Peyer's patch (tissue), 4 donors: Measurements from ENCODE around the gene NFIB. TPM values are rescaled to one million over a fixed set of nuclear protein-coding genes. Genes with fewer than 3 reads are reported as not detected.
A peak's percentile ranks its signal among the peaks of the same experiment; 100 is the strongest.

Experiments used
- DNase-seq, 3 donors: peaks; one replicate each; pipeline ENCODE4 v3.0.0-alpha.2; 2017 to 2019
- H3K27ac ChIP-seq, 4 donors: fragments of 200-600 bp; sonication (generic); one replicate each; pipeline ENCODE4 v1.5.1; 2016 to 2019
- H3K27me3 ChIP-seq, 2 donors: fragments of 200-600 bp; sonication (generic); one replicate each; pipeline ENCODE4 v1.5.1; 2019
- H3K36me3 ChIP-seq, 3 donors: fragments of 200-600 bp; sonication (generic); one replicate each; pipeline ENCODE4 v1.5.1; 2016 to 2019
- H3K4me1 ChIP-seq, 4 donors: fragments of 200-600 bp; sonication (generic); one replicate each; pipeline ENCODE4 v1.5.1; 2016 to 2019
- H3K4me3 ChIP-seq, 4 donors: fragments of 200-600 bp; sonication (generic); 1 replicate in 3 of 4; 2 replicates in 1 of 4; pipeline ENCODE4 v1.5.1; 2016 to 2019; ENCODE audit warnings: mild to moderate bottlenecking in 1 of 4
- H3K9me3 ChIP-seq, 4 donors: fragments of 200-600 bp; sonication (generic); one replicate each; pipeline ENCODE4 v1.5.1; 2016 to 2019; ENCODE audit warnings: mild to moderate bottlenecking in 1 of 4
- CTCF ChIP-seq, 6 experiments: fragments of 450-650 bp in 4 of 6; fragments of 200-600 bp in 2 of 6; sonication (generic) in 1 of 6; IDR thresholded peaks; one replicate each; pipeline ENCODE4 v1.5.1; 2017 to 2019; ENCODE audit warnings: antibody characterized with exemption in 6 of 6, mild to moderate bottlenecking in 3 of 6, moderate library complexity in 1 of 6
- POLR2A ChIP-seq, 2 donors: fragments of 450-650 bp; IDR thresholded peaks; one replicate each; pipeline ENCODE4 v1.5.1; 2017; ENCODE audit warnings: antibody characterized with exemption in 2 of 2, mild to moderate bottlenecking in 2 of 2, moderate library complexity in 2 of 2
- total RNA-seq, 4 donors: library from RNA; depleted of rRNA; stranded (reverse); fragments of >200 nt; gene quantifications; one replicate each; pipeline ENCODE4 v1.1.0, GENCODE V29; 2016

Gene NFIB
- total RNA-seq, 4 donors from 2014 or later, result 89.7 to 229 (median 159) TPM

DNA sequence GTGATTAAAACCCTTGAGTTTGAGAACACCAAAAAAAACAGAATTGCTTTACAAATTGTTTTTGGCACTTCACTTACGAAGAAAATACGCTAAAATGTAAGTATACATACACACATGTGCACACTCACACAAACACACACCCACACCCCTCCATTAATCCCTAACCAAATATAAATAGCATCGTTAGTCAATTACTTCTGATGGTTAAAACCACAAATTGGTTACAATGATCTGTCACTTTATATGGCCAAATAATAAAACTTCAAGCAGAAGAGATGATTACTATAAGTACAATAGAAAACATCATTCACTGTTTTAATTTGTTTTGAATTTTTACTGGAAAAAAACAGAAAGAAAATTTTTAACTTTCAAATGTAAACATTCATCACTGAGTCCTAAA lies 103.5 kb downstream of the NFIB start:
- DNase-seq, result no peak
- H3K27ac ChIP-seq, result no peak overlapping the region
- H3K4me3 ChIP-seq, result no peak overlapping the region
- no peaks in the 10 kb centered on the region for H3K27me3 ChIP-seq
- no peaks in the 10 kb centered on the region for H3K36me3 ChIP-seq
- TF ChIP-seq POLR2A (IDR thresholded peaks at IDR 0.05) (no peak), CTCF (IDR thresholded peaks at IDR 0.05) (no peak)
- peaks cover 0 to 32% (median 0%) of the 10 kb centered on the region in 4 donors for H3K4me1 ChIP-seq
- H3K9me3 ChIP-seq, result no peaks in the 10 kb centered on the region

DNA sequence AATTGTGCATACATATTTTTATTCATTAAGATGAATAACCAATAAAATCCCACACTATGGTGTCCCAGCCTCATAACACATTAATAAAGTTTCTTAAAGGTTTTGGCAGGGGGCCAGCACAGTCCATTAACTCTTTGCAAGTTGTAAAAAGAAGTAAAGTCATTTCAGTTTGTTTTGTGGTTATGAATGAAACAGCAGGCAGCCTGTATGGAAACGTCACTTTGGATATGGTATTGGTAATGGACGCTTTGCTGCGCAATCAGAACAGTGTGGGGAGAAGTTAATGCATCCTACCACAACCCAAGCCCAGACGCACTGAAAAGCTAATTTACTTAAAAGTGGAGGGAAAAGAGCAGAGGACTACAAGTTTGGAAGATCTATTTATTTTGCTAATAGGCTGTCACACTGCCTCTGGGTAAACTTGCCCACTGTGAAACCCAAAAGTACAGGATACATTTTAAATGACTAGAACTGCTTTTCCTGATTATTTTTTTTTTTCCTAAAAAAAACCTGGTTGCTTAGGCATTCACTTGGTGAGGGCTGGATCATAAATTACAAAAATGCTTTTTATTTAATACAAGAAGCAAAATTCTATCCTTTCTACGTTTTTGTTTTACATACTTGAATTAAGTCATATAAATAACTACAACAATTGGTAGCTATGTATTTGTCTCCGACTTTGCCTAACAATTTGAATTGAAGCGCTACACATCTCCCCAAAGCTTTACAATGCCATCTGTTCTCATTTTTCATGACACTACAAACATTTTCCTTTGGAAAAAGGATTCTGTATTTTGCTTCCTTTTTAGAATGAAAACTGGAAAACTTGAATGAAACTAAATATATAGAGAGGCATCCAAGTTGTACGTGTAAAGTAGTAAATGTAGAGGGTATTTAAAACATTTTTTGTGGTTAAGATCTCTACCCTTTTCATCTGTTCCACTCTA lies 104.3 kb downstream of the NFIB start:
- H3K4me1 ChIP-seq, result peaks cover 0 to 32% (median 0%) of the 10 kb centered on the region in 4 donors
- H3K27ac ChIP-seq, result no peak overlapping the region
- TF ChIP-seq POLR2A (IDR thresholded peaks at IDR 0.05) (no peak), CTCF (IDR thresholded peaks at IDR 0.05) (no peak)
- no peaks in the 10 kb centered on the region for H3K36me3 ChIP-seq
- DNase-seq, result no peak
- H3K9me3 ChIP-seq, result no peaks in the 10 kb centered on the region
- H3K27me3 ChIP-seq, result no peaks in the 10 kb centered on the region
- H3K4me3 ChIP-seq, result no peak overlapping the region

GRCh38 chr9:14207352-14207995 lies 106.5 kb downstream of the NFIB start:
- Histone ChIP-seq H3K36me3 (no peaks in the 10 kb centered on the region), H3K4me1 (peaks cover 0 to 28% (median 0%) of the 10 kb centered on the region in 4 donors), H3K27ac (no peak overlapping the region), H3K9me3 (no peaks in the 10 kb centered on the region), H3K27me3 (no peaks in the 10 kb centered on the region), H3K4me3 (no peak overlapping the region)
- TF ChIP-seq POLR2A (IDR thresholded peaks at IDR 0.05) (no peak), CTCF (IDR thresholded peaks at IDR 0.05) (no peak)
- no peak for DNase-seq

DNA sequence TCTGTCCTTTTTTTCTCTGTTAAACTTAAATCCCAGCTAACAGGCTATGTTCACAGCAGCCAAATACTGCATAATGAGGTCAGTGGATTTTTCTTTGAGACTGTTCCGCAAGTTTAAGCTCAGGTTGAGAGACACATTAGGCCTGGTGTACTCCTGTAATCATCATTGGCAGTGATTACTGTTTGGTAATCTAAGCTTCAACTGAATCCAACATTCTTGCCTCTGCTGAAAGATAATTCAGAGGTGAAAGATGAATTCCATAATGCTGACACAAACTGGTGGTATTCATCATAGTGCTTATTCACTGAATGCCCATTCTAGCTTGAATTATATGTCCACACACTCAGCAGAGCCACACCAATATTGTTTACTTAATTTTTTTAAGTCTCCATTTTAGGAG lies 108.5 kb downstream of the NFIB start:
- H3K27ac ChIP-seq, result peak overlapping the region in 2 of 4 donors; percentile 25 to 44
- H3K36me3 ChIP-seq, result no peaks in the 10 kb centered on the region
- H3K4me1 ChIP-seq, result peaks cover 0 to 19% (median 0%) of the 10 kb centered on the region in 4 donors
- DNase-seq, result no peak
- TF ChIP-seq CTCF (IDR thresholded peaks at IDR 0.05) (no peak), POLR2A (IDR thresholded peaks at IDR 0.05) (no peak)
- H3K27me3 ChIP-seq, result no peaks in the 10 kb centered on the region
- no peaks in the 10 kb centered on the region for H3K9me3 ChIP-seq
- no peak overlapping the region for H3K4me3 ChIP-seq

DNA sequence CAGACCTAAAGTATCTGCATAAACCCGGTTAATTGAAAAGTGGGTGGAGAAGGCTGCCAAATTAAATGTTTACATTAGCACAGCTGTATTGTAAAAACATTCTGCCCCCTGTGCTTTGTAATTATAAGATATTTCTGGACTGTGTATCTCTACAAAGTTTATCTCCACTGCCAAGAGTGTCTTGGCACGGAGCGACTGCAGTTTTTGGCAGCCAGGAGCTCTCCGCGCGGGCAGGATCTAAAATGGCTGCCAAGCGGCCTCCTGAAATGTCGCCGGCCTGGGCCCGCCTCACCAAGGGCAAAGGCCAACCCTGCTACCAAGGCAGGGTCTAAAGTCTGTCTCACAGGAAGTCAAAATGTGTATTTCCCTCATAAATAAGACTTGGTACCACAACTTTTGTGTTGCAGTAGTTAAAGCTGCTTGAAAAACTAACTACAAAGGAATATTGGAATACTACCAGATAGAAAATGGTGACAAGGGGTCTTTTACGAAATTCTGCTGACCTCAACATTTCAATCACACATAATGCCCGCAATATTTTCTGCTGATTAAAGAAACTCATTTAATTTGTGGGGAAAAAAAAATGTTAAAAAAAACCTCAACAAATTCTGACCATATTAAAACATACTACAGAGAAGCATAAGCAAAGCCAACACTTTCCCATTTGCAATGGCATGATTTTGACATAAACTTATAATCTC lies 110.4 kb downstream of the NFIB start:
- H3K27ac ChIP-seq, result peak overlapping the region in 3 of 4 donors; percentile 42 to 75 (median 75)
- peak overlapping the region in 2 of 4 donors; percentile 19 to 22 for H3K4me3 ChIP-seq
- H3K4me1 ChIP-seq, result peaks cover 0 to 15% (median 0%) of the 10 kb centered on the region in 4 donors

More for the DNA sequence above, 110.4 kb downstream of the NFIB start:
- Histone ChIP-seq H3K9me3 (no peaks in the 10 kb centered on the region), H3K36me3 (no peaks in the 10 kb centered on the region), H3K27me3 (no peaks in the 10 kb centered on the region)
- TF ChIP-seq CTCF (IDR thresholded peaks at IDR 0.05) (no peak), POLR2A (IDR thresholded peaks at IDR 0.05) (no peak)
- DNase-seq, result peak in 2 of 3 donors; percentile 78 to 82
